ENCODE data around the gene DKK2. TPM values are rescaled to one million over a fixed set of nuclear protein-coding genes. Genes with fewer than 3 reads are reported as not detected.

Gene DKK2
- total RNA-seq, 4 donors from 2014 or later = 0.61 to 3.2 (median 1.8) TPM

GRCh38 chr4:107009196-107009968, 26.7 kb downstream of the DKK2 start:
- intact Hi-C loops (cut with DNase I; ENCODE audit: low total_unique reads) = no loop called here
- no peak for DNase-seq (ENCODE audit: low spot score in 2 of 2)
- no peak overlapping the region for H3K4me3 ChIP-seq (ENCODE audit: low read depth, poor library complexity, severe bottlenecking)

DNA sequence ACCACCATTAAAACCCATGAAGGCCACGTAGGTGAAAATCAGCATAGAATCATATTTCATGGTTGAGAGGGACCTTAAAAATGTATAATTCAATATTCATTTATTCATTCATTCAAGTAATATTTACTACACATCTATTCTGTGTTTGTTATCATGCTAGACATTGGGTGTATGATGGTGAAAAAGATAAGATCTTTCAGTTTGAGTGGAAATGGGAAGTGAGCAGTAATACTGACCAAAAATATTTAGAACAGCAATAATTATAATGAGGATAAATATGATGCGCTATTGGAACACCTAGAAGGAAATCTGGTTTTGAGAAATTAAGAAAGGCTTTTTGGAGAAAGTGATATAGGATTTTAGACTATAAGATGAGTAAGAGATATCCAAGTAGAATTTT, 28.0 kb downstream of the DKK2 start:
- intact Hi-C loops (cut with DNase I; ENCODE audit: low total_unique reads) = no loop called here
- no peak for TF ChIP-seq POLR2A (IDR thresholded peaks at IDR 0.05)
- TF ChIP-seq, protein P1, sequence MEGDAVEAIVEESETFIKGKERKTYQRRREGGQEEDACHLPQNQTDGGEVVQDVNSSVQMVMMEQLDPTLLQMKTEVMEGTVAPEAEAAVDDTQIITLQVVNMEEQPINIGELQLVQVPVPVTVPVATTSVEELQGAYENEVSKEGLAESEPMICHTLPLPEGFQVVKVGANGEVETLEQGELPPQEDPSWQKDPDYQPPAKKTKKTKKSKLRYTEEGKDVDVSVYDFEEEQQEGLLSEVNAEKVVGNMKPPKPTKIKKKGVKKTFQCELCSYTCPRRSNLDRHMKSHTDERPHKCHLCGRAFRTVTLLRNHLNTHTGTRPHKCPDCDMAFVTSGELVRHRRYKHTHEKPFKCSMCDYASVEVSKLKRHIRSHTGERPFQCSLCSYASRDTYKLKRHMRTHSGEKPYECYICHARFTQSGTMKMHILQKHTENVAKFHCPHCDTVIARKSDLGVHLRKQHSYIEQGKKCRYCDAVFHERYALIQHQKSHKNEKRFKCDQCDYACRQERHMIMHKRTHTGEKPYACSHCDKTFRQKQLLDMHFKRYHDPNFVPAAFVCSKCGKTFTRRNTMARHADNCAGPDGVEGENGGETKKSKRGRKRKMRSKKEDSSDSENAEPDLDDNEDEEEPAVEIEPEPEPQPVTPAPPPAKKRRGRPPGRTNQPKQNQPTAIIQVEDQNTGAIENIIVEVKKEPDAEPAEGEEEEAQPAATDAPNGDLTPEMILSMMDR (IDR thresholded peaks at IDR 0.05) = no peak
- H3K4me3 ChIP-seq (ENCODE audit: low read depth, poor library complexity, severe bottlenecking) = no peak overlapping the region
- WGBS, 2 donors = 85% methylated on average over 2 of the region's 2 CpGs
- no peak for DNase-seq (ENCODE audit: low spot score in 2 of 2)

More at GRCh38 chr4:107009196-107009968, 26.7 kb downstream of the DKK2 start:
- no peak for TF ChIP-seq POLR2A (IDR thresholded peaks at IDR 0.05)
- TF ChIP-seq, protein P1 (IDR thresholded peaks at IDR 0.05) = no peak
- 49 to 52% methylated on average over 3 of the region's 3 CpGs for WGBS, 2 donors

DNA sequence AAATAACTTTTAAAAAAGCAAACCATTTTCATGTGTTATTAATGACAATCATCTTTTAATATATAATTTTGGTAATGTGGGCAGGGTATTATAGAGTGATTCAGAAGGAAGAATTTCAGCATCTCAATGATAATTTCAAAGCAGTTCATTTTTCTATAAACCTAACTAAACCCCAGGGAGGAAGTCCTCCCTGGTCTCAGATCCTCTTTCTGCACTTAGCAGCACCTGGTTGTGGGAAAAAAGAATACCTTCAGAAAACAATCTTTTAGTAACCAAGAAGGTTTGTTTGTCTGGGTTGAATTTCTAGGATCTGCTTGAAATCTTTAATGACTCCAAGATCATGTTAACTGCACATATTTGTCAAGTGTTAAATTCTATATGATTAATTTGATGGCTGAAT, 29.9 kb downstream of the DKK2 start:
- TF ChIP-seq POLR2A (IDR thresholded peaks at IDR 0.05) = no peak
- TF ChIP-seq, protein P1 (IDR thresholded peaks at IDR 0.05) = no peak
- H3K4me3 ChIP-seq (ENCODE audit: low read depth, poor library complexity, severe bottlenecking) = no peak overlapping the region
- no peak for DNase-seq (ENCODE audit: low spot score in 2 of 2)
- intact Hi-C loops (cut with DNase I; ENCODE audit: low total_unique reads) = no loop called here

DNA sequence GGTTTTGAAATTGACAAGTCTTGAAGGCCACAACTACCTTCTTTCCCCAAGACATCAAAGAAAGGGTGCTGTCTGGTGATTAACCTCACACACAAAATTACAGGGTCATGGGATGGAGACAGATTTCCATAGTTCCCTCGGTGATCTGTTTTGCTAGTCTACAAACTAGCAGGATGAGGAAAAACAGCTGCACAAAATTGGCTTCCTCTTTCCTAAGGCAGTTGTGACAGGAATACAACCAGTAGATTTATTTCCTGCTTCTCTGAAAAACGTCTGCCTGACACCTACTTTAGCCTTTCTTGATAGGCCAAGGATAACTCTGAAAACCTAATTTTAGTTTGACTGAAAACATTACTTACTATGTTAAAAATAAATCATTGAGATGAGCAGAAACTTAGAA, 39.6 kb downstream of the DKK2 start:
- TF ChIP-seq, protein P1 (IDR thresholded peaks at IDR 0.05) = no peak
- no peak for TF ChIP-seq POLR2A (IDR thresholded peaks at IDR 0.05)
- DNase-seq (ENCODE audit: low spot score in 2 of 2) = no peak
- 1 to 11% methylated on average over 2 of the region's 2 CpGs for WGBS, 2 donors
- intact Hi-C loops (cut with DNase I; ENCODE audit: low total_unique reads) = no loop called here
- no peak overlapping the region for H3K4me3 ChIP-seq (ENCODE audit: low read depth, poor library complexity, severe bottlenecking)

DNA sequence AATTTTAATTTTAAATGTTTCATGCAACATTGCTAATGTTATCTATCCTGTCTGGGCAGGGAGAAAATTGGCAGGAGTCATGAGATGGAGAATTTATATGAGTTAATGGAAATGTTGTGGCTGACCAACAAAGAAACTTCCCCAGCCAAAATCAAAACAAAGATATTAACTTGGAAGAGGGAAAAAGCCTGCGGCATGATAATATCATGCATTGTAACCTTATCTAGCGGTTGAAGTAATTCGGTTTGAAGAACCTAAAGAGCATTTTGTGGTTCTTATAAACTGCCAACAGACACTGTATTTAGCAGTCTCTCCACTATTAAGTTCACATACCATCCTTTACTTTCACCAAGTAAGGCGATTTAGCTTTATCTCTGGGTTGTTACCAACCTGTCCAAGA, 42.3 kb downstream of the DKK2 start:
- no peak for TF ChIP-seq POLR2A (IDR thresholded peaks at IDR 0.05)
- TF ChIP-seq, protein P1 (IDR thresholded peaks at IDR 0.05) = no peak
- H3K4me3 ChIP-seq (ENCODE audit: low read depth, poor library complexity, severe bottlenecking) = no peak overlapping the region
- 71 to 73% methylated on average over 4 of the region's 4 CpGs for WGBS, 2 donors
- DNase-seq (ENCODE audit: low spot score in 2 of 2) = no peak
- intact Hi-C loops (cut with DNase I; ENCODE audit: low total_unique reads) = no loop called here

GRCh38 chr4:106987311-106987710, 48.8 kb downstream of the DKK2 start:
- WGBS, 2 donors = 39 to 46% methylated on average over 2 of the region's 2 CpGs
- H3K4me3 ChIP-seq (ENCODE audit: low read depth, poor library complexity, severe bottlenecking) = no peak overlapping the region
- no peak for DNase-seq (ENCODE audit: low spot score in 2 of 2)
- intact Hi-C loops (cut with DNase I; ENCODE audit: low total_unique reads) = no loop called here
- no peak for TF ChIP-seq POLR2A (IDR thresholded peaks at IDR 0.05)
- TF ChIP-seq, protein P1 (IDR thresholded peaks at IDR 0.05) = no peak
